Activated CD4-positive, alpha-beta T cell treated with anti-CD3 and anti-CD28 coated beads, Interleukin-2, amount 10 ng/mL, durations not matched to agents 7 days and 5 days (primary cell): Measurements from ENCODE around the gene BCL11A. TPM values are rescaled to one million over a fixed set of nuclear protein-coding genes. Genes with fewer than 3 reads are reported as not detected.

Source experiments
- CTCF ChIA-PET: fragments of 350-600 bp; sonication (Branson Sonifier 250); formaldehyde crosslinking; loops from one replicate; lab custom pipeline; 2021; ENCODE audit warnings: antibody characterized with exemption; lab: Charles Lee
- POLR2A ChIA-PET: fragments of 350-600 bp; sonication (Branson Sonifier 250); formaldehyde crosslinking; loops from one replicate; lab custom pipeline; 2021; ENCODE audit warnings: antibody characterized with exemption; lab: Charles Lee
- DNase-seq: peaks from one replicate; pipeline ENCODE4 v3.0.0-alpha.2; 2020
- H3K27ac Mint-ChIP-seq: one replicate; pipeline ENCODE4 v1.8.0; 2021; ENCODE audit warnings: mild to moderate bottlenecking, moderate library complexity, mixed read lengths
- H3K27me3 Mint-ChIP-seq: one replicate; pipeline ENCODE4 v1.8.0; 2021; ENCODE audit warnings: mixed read lengths
- H3K36me3 Mint-ChIP-seq: one replicate; pipeline ENCODE4 v1.8.0; 2021; ENCODE audit warnings: low read depth, mixed read lengths
- H3K4me1 Mint-ChIP-seq: one replicate; pipeline ENCODE4 v1.8.0; 2021; ENCODE audit warnings: mixed read lengths
- H3K4me3 Mint-ChIP-seq: one replicate; pipeline ENCODE4 v1.8.0; 2021; ENCODE audit warnings: mild to moderate bottlenecking, moderate library complexity, mixed read lengths
- H3K9me3 Mint-ChIP-seq: one replicate; pipeline ENCODE4 v1.8.0; 2021; ENCODE audit warnings: mixed read lengths
- total RNA-seq, 2 experiments: library from RNA; stranded (reverse); gene quantifications; one replicate each; pipeline ENCODE4 v1.2.3, GENCODE V29; 2021

The BCL11A gene
- total RNA-seq, 2 experiments from 2014 or later, result 0.04 to 0.30 TPM

DNA sequence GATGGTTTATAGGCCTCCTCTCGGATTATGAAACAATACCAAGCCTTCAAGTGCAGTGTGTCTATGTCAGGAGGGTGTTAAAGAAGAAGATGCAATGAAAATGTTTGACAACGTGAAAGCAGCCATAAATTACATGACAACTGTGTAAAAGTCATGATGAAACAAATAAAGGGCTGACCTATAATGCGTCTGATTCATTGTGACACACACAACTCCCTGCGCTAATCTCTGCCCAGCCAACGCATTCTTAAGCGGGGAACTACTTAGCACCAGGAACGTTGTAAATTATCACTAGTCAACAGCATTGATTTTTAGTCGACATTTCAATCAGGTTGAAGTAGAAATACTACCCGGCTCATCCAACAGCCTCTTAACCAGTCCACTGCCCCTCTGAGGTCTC is 26.8 kb downstream of the BCL11A start:
- H3K9me3 Mint-ChIP-seq, result no peaks in the 10 kb centered on the region
- CTCF ChIA-PET, result no interaction called here
- no peak for DNase-seq
- H3K4me1 Mint-ChIP-seq, result peaks cover 9% of the 10 kb centered on the region
- POLR2A ChIA-PET, result no interaction called here
- H3K36me3 Mint-ChIP-seq, result no peaks in the 10 kb centered on the region
- H3K27me3 Mint-ChIP-seq, result peaks cover 27% of the 10 kb centered on the region
- no peak overlapping the region for H3K27ac Mint-ChIP-seq
- H3K4me3 Mint-ChIP-seq, result no peak overlapping the region

DNA sequence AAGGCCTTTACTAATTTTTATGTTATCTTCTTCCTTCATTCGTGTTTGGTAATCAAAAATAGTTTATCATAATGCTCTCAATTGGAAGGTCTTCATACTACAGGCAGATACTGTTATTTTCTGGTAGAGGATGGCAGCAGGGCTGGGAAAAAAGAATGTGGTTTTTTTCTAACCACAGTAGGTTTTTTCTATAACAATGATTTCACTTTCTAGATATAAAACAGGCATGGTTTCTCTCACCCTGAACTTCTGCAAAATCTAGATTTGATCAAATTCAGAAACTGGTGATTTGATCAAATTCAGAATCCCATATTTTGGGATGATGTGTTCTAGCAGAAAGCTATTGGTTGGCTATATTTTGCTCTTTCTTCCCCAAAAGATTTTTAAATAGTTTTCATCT is 27.6 kb downstream of the BCL11A start:
- Mint-ChIP-seq H3K9me3 (no peaks in the 10 kb centered on the region), H3K4me3 (no peak overlapping the region), H3K36me3 (no peaks in the 10 kb centered on the region), H3K27me3 (peaks cover 27% of the 10 kb centered on the region), H3K27ac (no peak overlapping the region), H3K4me1 (peaks cover 9% of the 10 kb centered on the region)
- ChIA-PET POLR2A (no interaction called here), CTCF (no interaction called here)
- no peak for DNase-seq

DNA sequence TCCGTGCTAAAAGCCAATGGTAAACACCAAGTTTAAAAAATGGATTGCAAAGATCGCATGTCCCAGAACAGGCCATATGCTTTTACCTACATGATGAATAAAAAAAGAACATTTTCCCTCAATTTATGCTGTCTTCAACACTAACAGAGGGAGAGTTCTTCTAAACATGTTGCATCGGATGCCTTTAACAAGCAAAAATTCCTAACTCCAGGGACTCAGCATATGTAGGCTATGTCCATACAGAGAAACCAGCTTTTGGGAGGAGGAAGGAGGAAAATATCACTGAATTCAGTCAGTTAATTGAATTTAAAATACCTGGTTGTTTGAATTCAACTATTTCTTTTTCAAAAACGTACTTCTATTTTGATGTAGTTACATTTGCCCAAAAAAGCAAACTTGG is 28.6 kb downstream of the BCL11A start:
- no peak overlapping the region for H3K4me3 Mint-ChIP-seq
- no peak for DNase-seq
- ChIA-PET POLR2A (no interaction called here), CTCF (no interaction called here)
- peaks cover 6% of the 10 kb centered on the region for H3K4me1 Mint-ChIP-seq
- H3K36me3 Mint-ChIP-seq, result no peaks in the 10 kb centered on the region
- H3K9me3 Mint-ChIP-seq, result no peaks in the 10 kb centered on the region
- H3K27ac Mint-ChIP-seq, result no peak overlapping the region
- peaks cover 25% of the 10 kb centered on the region for H3K27me3 Mint-ChIP-seq

DNA sequence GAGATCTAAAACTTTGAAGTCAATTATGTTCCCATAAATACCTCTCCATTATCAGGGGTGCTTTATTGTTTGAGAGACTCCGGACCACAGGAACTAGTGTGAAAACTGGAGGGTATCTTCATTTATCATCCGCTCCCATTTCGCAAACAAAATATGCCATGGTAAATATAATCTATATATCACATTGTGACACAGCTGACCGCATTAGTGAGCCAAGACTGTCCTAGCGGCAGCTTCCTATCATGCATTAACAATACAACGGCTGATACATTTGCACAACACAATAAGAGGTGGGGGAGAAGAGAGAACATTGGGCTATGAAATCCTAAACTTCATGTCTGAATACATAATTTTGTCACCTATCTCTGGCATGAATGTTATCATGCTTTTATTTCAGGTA is 29.5 kb downstream of the BCL11A start:
- CTCF ChIA-PET, result interaction anchor here (1.4 kb wide), 1 partner anchor 11 kb away, joined by 3 read pairs; no protein-coding TSS in a partner anchor
- Mint-ChIP-seq H3K27me3 (peaks cover 21% of the 10 kb centered on the region), H3K4me1 (peaks cover 6% of the 10 kb centered on the region), H3K36me3 (no peaks in the 10 kb centered on the region), H3K4me3 (no peak overlapping the region), H3K27ac (no peak overlapping the region), H3K9me3 (no peaks in the 10 kb centered on the region)
- POLR2A ChIA-PET, result no interaction called here
- DNase-seq, result no peak

DNA sequence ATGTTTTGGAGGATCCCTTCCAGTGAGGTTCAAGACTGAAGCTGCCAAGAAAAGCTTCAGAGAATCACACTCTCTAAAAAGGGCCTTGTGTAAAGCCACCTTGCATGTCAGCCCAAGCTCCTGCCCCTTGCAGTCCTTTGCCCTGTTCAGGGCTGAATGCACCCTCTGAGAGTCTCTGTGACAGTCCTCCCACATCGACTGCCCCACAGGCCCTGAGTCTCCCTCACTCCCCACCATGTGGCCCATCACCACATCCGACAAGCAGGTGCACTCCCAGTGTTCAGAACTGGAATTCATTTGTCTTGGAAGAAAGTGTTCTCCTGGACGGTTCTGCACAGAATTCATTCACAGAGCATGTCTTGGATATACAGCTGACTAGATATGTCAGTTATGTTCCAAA is 31.0 kb downstream of the BCL11A start:
- H3K4me3 Mint-ChIP-seq, result no peak overlapping the region
- H3K4me1 Mint-ChIP-seq, result peaks cover 6% of the 10 kb centered on the region
- no peak for DNase-seq
- ChIA-PET CTCF (no interaction called here), POLR2A (no interaction called here)
- no peaks in the 10 kb centered on the region for H3K9me3 Mint-ChIP-seq
- H3K27ac Mint-ChIP-seq, result no peak overlapping the region
- H3K36me3 Mint-ChIP-seq, result no peaks in the 10 kb centered on the region
- peaks cover 21% of the 10 kb centered on the region for H3K27me3 Mint-ChIP-seq

DNA sequence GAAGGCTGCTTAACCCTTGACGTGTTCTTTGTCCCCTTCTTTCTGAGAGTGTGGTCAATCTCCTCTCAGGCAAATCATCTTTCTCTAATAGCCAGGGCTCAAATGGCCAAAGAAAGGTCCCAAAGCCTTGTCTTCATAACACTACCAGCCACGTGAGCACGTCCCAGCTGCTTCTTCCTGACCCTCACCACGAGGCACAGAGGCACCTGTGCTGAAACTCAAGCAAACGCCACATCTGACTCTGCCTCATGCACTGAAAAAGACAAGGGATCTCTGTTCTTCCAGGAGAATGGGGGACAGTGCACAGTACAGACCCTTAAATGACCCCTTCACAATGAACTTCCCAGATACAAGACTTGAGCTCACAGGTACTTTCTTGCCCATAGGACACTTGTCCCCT is 31.8 kb downstream of the BCL11A start:
- ChIA-PET POLR2A (no interaction called here), CTCF (no interaction called here)
- no peak for DNase-seq
- Mint-ChIP-seq H3K36me3 (no peaks in the 10 kb centered on the region), H3K9me3 (no peaks in the 10 kb centered on the region), H3K27ac (no peak overlapping the region), H3K4me1 (peaks cover 6% of the 10 kb centered on the region), H3K4me3 (no peak overlapping the region), H3K27me3 (peaks cover 24% of the 10 kb centered on the region)

DNA sequence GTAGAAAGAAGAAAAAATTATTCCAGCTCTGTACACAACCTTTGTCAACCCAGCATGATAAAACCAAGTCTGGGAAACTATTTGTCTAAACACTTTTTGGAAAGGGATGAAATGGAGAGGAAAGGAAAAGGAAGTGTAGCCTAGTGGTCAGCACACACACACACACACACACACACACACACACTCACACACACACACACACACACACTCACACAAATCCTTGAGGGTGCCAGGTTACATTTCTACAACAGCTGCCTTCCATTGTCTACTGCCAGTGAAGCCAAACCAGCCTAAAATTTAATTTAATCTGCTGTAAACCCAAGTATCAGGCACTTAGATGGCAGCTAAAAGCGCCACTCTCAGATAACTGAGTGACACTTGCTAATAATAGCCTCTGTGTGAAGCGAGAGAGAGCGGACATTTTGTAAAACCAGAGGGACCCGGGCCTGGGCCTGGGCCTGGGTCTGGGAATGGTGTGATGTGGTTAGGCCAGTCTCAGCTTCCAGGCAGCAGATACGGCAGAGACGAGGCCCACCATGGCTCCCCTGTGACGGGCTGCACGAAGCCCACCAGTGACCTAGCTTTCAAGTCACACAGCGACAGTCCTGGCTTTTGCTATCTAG is 32.4 kb downstream of the BCL11A start:
- H3K4me3 Mint-ChIP-seq, result no peak overlapping the region
- no peaks in the 10 kb centered on the region for H3K36me3 Mint-ChIP-seq
- H3K9me3 Mint-ChIP-seq, result no peaks in the 10 kb centered on the region
- no peak overlapping the region for H3K27ac Mint-ChIP-seq
- POLR2A ChIA-PET, result no interaction called here
- CTCF ChIA-PET, result no interaction called here
- DNase-seq, result no peak
- peaks cover 26% of the 10 kb centered on the region for H3K27me3 Mint-ChIP-seq
- peaks cover 5% of the 10 kb centered on the region for H3K4me1 Mint-ChIP-seq

DNA sequence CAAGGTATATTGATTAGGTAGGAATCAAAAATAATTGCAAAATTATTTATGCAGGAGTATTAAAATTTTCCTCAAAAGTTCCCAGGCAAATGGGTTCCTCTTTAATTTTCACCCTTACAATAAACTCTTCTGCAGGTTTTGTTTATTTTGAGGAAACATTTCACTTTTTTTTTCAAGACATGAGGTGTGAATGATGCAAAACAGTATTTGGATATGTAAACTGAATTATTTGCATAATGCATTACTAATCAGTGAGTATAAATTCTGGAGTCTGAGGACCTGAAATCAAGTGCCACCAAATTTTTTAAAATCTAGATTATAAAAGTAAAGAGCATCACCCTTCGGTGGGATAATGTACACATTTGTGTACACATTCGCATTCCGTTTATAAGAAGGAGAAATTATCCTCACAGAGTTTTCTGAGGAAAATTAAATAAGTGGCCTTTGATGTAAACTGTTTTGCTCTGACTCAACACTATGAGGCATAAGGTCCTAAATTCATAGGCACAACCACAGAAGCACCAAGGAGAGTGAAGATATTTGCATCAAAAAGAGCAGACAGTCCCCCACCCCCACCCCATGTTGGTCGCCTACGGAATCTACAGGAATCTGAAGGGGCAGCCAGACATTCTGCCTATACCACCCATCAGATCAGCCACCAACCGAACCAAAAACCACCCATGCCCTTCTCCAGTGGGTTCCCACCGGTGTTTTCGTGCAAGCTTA is 33.1 kb downstream of the BCL11A start:
- no peak for DNase-seq
- H3K4me3 Mint-ChIP-seq, result no peak overlapping the region
- H3K9me3 Mint-ChIP-seq, result no peaks in the 10 kb centered on the region
- POLR2A ChIA-PET, result no interaction called here
- CTCF ChIA-PET, result no interaction called here
- no peak overlapping the region for H3K27ac Mint-ChIP-seq
- H3K36me3 Mint-ChIP-seq, result no peaks in the 10 kb centered on the region
- H3K27me3 Mint-ChIP-seq, result peaks cover 24% of the 10 kb centered on the region
- H3K4me1 Mint-ChIP-seq, result no peaks in the 10 kb centered on the region

DNA sequence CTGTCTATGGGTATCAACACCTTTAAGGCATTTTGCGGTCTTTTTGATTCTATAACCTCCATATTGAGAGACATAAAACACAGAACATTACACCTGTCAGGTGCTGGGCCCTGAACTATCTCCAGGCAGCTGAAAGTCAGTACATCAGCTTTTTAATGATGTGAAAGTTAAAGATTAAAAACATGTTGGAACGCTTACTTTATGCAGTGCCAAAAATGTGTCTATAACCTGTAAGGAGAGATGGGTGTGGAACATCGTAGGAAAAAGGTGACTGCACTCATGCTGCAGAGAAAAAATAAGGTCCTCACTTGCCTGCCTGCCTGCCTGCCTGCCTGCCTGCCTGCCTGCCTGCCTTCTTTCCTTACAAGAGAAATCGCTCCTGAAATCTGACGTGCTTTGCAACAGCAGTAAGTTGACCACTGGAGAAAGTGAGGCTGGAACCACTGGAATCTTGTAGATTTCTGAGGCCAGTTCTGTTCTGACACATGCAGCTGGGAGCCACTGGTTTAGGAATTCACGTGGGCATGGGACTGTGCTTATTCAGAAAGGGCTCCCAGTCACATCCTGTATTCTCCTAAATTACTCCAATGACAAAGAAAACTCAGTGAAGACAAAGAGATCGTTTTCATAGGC is 34.1 kb downstream of the BCL11A start:
- Mint-ChIP-seq H3K27me3 (peaks cover 22% of the 10 kb centered on the region), H3K36me3 (no peaks in the 10 kb centered on the region), H3K27ac (no peak overlapping the region), H3K4me3 (no peak overlapping the region), H3K9me3 (no peaks in the 10 kb centered on the region), H3K4me1 (no peaks in the 10 kb centered on the region)
- no peak for DNase-seq
- ChIA-PET CTCF (no interaction called here), POLR2A (no interaction called here)

DNA sequence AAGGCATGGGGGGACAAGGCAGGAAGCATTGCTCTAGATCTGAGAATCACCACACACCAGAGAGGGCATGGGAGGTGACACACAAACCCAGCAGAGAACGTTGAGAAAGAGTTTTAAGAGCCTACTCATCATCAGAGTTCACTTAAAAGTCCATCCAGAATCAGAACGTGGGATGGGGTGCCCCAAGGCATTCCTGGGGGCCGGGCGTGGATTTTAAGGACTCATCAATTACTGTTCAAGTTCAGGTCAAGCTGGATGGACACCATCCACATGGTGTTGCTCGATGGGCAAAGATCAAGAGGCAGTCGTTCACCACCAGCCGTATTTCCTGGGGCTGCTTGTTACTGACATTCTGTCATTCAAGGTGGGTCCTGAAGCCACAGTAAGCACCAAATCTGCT is 34.9 kb downstream of the BCL11A start:
- no peak overlapping the region for H3K4me3 Mint-ChIP-seq
- H3K27me3 Mint-ChIP-seq, result peaks cover 16% of the 10 kb centered on the region
- H3K4me1 Mint-ChIP-seq, result no peaks in the 10 kb centered on the region
- no peak for DNase-seq
- no peaks in the 10 kb centered on the region for H3K36me3 Mint-ChIP-seq
- H3K27ac Mint-ChIP-seq, result no peak overlapping the region
- ChIA-PET POLR2A (no interaction called here), CTCF (no interaction called here)
- H3K9me3 Mint-ChIP-seq, result no peaks in the 10 kb centered on the region

DNA sequence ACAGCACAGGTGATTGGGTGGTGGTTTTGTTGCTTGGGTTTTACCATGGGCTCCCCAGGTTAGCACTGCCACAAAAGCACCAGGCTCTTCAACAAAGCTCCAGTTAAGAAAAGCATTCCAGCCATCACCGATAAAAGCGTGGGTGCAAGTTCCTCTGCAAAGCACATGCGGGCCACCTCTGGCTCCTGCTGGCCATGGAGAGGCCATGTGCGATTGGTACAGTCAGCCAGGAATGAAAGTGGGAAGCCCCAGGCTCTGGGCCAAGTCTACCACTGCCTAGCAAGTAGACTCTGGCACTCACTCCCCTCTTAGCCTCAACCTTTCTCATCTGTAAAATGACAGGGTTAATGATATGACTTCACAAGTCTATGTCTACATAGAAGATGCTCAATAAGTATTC is 36.0 kb downstream of the BCL11A start:
- CTCF ChIA-PET, result interaction anchor here (1.6 kb wide), 1 partner anchor 10 kb away, joined by 8 read pairs; no protein-coding TSS in a partner anchor
- POLR2A ChIA-PET, result no interaction called here
- H3K4me1 Mint-ChIP-seq, result no peaks in the 10 kb centered on the region
- H3K4me3 Mint-ChIP-seq, result no peak overlapping the region
- no peaks in the 10 kb centered on the region for H3K36me3 Mint-ChIP-seq
- H3K27me3 Mint-ChIP-seq, result peaks cover 9% of the 10 kb centered on the region
- no peak overlapping the region for H3K27ac Mint-ChIP-seq
- H3K9me3 Mint-ChIP-seq, result no peaks in the 10 kb centered on the region
- DNase-seq, result no peak

DNA sequence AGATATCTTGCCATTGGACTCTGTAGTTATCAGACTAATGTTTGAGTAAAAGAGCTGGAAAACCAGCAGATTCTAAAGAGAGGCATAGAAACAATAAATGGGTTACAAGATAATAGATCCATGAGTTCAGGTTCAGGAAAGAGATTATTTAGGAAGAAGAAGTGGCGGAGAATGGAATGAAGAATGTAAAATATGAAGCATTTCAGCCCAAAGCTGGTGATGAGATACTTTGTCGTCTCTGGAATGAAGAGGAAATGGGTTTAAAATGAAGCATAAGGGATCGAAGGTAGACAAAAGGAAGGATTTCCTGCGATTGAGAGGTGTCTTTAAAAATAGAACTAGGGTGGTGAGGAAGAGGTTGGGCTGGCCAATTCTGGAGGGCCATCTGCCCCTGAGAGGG is 36.6 kb downstream of the BCL11A start:
- Mint-ChIP-seq H3K27ac (no peak overlapping the region), H3K4me3 (no peak overlapping the region), H3K27me3 (peaks cover 7% of the 10 kb centered on the region), H3K4me1 (no peaks in the 10 kb centered on the region), H3K9me3 (no peaks in the 10 kb centered on the region), H3K36me3 (no peaks in the 10 kb centered on the region)
- DNase-seq, result no peak
- ChIA-PET POLR2A (no interaction called here), CTCF (interaction anchor here (1.5 to 1.6 kb wide), 2 partner anchors 9 to 20 kb away, joined by 3 to 8 read pairs; no protein-coding TSS in a partner anchor)

DNA sequence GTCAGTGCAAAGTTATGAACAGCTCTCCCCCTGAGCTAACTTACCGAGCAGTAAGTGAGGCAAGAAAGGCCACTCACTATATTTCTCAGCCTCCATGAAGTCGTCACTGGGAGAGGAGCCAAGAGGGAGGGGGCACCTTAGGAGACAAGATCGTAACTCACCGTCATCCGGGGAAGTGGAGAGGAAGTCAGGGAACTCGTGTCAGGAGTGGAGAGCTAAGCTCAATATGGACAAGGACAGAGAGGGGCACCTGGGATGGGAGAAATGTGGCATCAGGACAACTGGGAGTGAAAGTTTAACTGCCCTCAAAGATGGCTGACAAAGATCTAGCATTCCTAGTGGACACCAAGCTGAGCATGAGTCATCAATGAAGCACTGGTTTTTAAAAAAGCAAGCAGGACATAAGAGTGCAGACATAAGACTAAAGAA is 37.1 kb downstream of the BCL11A start:
- Mint-ChIP-seq H3K9me3 (no peaks in the 10 kb centered on the region), H3K4me1 (no peaks in the 10 kb centered on the region), H3K4me3 (no peak overlapping the region), H3K27me3 (peaks cover 8% of the 10 kb centered on the region), H3K27ac (no peak overlapping the region), H3K36me3 (no peaks in the 10 kb centered on the region)
- ChIA-PET CTCF (interaction anchor here (0.6 to 1.6 kb wide), 3 partner anchors 9 to 193 kb away, joined by 3 to 8 read pairs (median 3); no protein-coding TSS in a partner anchor), POLR2A (no interaction called here)
- no peak for DNase-seq
